ENCODE measurements around the gene PARP6.

Gene PARP6

DNA sequence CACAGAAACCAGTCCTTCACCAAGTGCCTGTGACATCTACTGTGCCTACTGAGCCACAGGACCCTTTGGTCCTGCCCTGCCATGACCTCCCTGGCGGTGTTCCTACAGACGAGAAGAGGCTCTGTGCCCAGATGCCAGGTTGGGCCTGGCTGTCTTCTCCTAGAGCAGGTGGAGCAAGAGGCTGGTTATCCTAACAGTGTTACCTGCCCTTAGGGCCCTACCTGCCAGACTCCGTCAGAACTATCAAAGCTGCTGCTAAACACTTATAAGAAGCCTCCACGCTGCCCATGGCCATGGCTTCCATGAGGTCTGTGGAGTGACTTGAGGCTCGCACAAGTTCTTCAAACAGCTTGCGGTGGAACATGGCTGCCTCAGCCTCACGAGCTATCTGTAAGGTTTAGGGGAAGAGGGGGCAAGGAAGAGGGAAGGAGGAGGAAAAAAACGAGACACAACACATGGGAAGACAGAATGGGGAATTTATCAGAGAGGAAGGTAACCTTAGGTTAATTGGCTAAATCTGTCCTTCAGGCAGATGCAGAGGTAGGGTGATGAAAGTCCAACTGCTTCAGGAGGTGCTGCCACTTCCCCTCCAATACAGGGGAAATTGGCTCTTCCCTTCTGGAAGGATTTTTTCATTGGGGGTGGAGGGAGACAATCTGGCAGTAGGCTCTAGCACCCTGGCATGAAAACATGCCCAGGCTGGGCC lies 69.4 kb downstream of the PARP6 start:
- POLR2A ChIA-PET, result interaction anchor here (0.5 to 1.4 kb wide), 3 partner anchors 22 to 27 kb away, joined by 3 to 8 read pairs (median 6); partner anchors contain the start of gene PKM
- H3K4me3 ChIP-seq (ENCODE audit: low read depth, low read length), result no peak overlapping the region
- TF ChIP-seq, protein P1, sequence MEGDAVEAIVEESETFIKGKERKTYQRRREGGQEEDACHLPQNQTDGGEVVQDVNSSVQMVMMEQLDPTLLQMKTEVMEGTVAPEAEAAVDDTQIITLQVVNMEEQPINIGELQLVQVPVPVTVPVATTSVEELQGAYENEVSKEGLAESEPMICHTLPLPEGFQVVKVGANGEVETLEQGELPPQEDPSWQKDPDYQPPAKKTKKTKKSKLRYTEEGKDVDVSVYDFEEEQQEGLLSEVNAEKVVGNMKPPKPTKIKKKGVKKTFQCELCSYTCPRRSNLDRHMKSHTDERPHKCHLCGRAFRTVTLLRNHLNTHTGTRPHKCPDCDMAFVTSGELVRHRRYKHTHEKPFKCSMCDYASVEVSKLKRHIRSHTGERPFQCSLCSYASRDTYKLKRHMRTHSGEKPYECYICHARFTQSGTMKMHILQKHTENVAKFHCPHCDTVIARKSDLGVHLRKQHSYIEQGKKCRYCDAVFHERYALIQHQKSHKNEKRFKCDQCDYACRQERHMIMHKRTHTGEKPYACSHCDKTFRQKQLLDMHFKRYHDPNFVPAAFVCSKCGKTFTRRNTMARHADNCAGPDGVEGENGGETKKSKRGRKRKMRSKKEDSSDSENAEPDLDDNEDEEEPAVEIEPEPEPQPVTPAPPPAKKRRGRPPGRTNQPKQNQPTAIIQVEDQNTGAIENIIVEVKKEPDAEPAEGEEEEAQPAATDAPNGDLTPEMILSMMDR (IDR thresholded peaks at IDR 0.05; ENCODE audit: insufficient read depth, low read length, missing control alignments), result no peak
- CTCF ChIA-PET, result interaction anchor here (1.4 to 1.8 kb wide), 2 partner anchors 24 to 71 kb away, joined by 6 to 8 read pairs; no protein-coding TSS in a partner anchor
- DNase-seq (ENCODE audit: low read depth, low spot score), result no peak

DNA sequence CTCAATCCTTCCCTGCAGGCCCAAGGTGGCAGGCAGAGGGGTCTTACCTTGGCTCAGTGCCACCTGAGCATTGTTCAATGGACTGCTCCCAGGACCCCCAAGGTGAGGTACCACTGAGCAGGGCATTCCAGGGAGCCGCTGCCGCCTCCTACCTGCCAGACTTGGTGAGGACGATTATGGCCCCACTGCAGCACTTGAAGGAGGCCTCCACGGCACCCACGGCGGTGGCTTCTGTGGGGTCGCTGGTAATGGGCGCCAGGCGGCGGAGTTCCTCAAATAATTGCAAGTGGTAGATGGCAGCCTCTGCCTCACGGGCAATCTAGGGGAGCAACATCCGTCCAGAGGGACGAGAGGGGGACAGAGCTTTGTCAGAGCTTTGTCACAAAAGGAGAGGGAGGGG lies 70.1 kb downstream of the PARP6 start:
- no peak overlapping the region for H3K4me3 ChIP-seq (ENCODE audit: low read depth, low read length)
- DNase-seq (ENCODE audit: low read depth, low spot score), result no peak
- ChIA-PET POLR2A (no interaction called here), CTCF (interaction anchor here (1.4 to 3.8 kb wide), 4 partner anchors 19 to 72 kb away, joined by 3 to 24 read pairs (median 7); no protein-coding TSS in a partner anchor)
- TF ChIP-seq, protein P1 (IDR thresholded peaks at IDR 0.05; ENCODE audit: insufficient read depth, low read length, missing control alignments), result no peak

DNA sequence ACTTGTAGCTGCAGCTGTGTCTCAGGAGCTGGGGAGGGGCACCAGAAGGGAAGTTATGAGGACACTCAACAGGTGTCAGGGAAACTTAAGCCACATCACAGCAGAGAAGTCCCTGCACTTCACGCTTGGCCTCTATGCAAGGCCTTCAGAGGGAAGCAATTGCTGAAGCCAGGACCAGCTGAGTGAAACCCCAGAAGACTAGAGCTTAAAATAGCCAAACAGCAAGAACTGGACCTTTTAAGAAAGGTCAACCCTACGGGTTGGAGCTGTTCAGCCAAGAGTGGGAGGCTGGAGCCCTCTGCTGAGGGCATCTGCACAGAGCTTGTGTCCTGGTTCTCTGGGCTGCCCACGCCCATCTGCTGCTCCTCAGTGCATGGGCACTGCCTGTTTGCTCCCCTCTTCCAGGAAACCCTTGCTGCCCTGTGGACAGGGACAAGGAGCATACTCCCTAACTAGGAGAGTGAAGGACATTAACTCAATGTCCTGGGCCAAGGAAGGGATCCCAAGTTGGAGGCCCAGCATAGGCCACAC lies 70.9 kb downstream of the PARP6 start:
- DNase-seq (ENCODE audit: low read depth, low spot score), result no peak
- H3K4me3 ChIP-seq (ENCODE audit: low read depth, low read length), result no peak overlapping the region
- TF ChIP-seq, protein P1 (IDR thresholded peaks at IDR 0.05; ENCODE audit: insufficient read depth, low read length, missing control alignments), result no peak
- ChIA-PET CTCF (interaction anchor here (1.0 to 6.1 kb wide), 10 partner anchors 8 to 85 kb away, joined by 3 to 41 read pairs (median 7); no protein-coding TSS in a partner anchor), POLR2A (interaction anchor here (0.8 to 1.5 kb wide), 2 partner anchors 13 to 30 kb away, joined by 3 to 4 read pairs; partner anchors contain the start of gene PKM)

DNA sequence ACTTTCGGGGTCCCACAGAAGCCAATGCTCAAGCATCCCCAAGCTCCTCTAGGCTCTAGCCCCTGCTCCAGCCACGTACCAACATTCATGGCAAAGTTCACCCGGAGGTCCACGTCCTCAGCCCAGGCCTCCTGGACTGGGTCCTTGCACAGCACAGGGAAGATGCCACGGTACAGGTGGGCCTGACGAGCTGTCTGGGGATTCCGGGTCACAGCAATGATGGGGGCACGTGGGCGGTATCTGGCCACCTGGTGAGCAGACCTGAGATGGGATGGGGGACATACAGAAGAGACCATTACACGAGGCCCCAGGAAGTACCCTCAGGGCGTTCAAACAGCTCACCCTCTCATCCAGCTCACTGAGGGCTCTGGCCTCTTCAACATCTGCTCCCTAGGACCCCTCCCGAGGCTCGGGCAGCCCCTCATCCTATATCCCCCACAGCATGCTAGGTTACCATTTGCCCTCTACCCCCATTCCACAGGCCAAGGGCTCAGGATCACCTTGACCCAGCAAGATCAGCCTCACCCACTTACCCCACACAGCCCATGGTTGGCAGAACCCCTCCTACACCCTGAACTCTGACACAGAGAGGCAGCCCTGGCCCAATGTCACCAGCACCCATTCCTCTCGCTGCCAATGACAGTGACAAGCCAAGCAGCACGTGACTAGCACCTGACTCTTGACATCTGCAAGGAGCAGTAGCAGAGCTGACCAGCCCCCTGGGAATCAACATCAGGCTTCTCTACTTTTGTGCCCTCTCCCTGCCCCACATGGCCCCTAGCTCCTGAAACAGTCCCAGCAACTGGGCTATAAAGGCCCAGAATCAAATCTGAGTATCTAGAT lies 71.7 kb downstream of the PARP6 start:
- TF ChIP-seq, protein P1 (IDR thresholded peaks at IDR 0.05; ENCODE audit: insufficient read depth, low read length, missing control alignments), result no peak
- POLR2A ChIA-PET, result interaction anchor here (0.8 to 1.6 kb wide), 7 partner anchors 9 to 36 kb away, joined by 3 to 4 read pairs (median 3); partner anchors contain the start of gene PKM
- CTCF ChIA-PET, result interaction anchor here (0.5 to 6.1 kb wide), 20 partner anchors 9 to 131 kb away, joined by 3 to 41 read pairs (median 4); partner anchors contain the start of gene PKM
- no peak for DNase-seq (ENCODE audit: low read depth, low spot score)
- H3K4me3 ChIP-seq (ENCODE audit: low read depth, low read length), result no peak overlapping the region

DNA sequence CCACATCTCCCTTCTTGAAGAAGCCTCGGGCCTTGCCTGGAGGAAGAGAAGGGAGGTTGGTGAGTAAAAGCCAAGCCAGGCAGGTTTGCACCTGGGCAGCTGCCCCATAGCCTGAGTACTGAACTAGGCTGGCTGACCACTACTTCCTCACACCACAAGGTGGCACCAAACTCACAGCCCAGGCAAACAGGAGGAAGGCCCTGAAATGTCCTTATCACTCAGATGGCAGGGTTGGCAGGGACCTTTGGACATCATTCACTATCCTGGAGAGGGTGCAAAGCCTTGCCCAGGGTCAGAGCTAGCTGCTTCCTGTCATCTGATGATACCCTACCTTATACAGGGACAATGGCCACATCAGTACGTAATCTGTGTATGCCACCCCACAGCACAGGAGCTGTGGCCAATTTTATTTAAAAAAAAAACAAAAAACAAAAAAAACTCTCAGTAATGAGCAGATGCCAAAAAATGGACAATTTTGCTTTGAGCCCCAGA lies 72.6 kb downstream of the PARP6 start:
- ChIA-PET CTCF (interaction anchor here (0.5 to 6.1 kb wide), 19 partner anchors 10 to 447 kb away, joined by 3 to 41 read pairs (median 6); partner anchors contain the start of gene PKM), POLR2A (interaction anchor here (1.2 to 1.6 kb wide), 5 partner anchors 10 to 37 kb away, joined by 3 to 4 read pairs (median 3); no protein-coding TSS in a partner anchor)
- TF ChIP-seq, protein P1 (IDR thresholded peaks at IDR 0.05; ENCODE audit: insufficient read depth, low read length, missing control alignments), result peak; percentile 88
- H3K4me3 ChIP-seq (ENCODE audit: low read depth, low read length), result no peak overlapping the region
- DNase-seq (ENCODE audit: low read depth, low spot score), result no peak
